WTC11 (cell line): ENCODE data around the gene GATA1.

Experiments
- TF ChIP-seq, protein P1 (sequence below): sonication (generic); formaldehyde crosslinking; conservative IDR thresholded peaks from 2 replicates; pipeline ENCODE4 v1.8.1; 2022; ENCODE audit warnings: mild to moderate bottlenecking, missing genetic modification reagents
- TF ChIP-seq, protein P2 (sequence below): fragments of 200-600 bp; IDR thresholded peaks from 2 replicates; pipeline ENCODE4 v1.8.0; 2022; ENCODE audit warnings: antibody characterized with exemption
- TF ChIP-seq, protein P3 (sequence below): sonication (generic); formaldehyde crosslinking; IDR thresholded peaks from 2 replicates; pipeline ENCODE4 v1.8.1; 2022; ENCODE audit warnings: low read depth, missing genetic modification reagents, borderline replicate concordance
- TF ChIP-seq, protein P4 (sequence below): sonication (generic); formaldehyde crosslinking; IDR thresholded peaks from 2 replicates; pipeline ENCODE4 v1.8.1; 2022; ENCODE audit warnings: missing genetic modification reagents, borderline replicate concordance

DNA sequence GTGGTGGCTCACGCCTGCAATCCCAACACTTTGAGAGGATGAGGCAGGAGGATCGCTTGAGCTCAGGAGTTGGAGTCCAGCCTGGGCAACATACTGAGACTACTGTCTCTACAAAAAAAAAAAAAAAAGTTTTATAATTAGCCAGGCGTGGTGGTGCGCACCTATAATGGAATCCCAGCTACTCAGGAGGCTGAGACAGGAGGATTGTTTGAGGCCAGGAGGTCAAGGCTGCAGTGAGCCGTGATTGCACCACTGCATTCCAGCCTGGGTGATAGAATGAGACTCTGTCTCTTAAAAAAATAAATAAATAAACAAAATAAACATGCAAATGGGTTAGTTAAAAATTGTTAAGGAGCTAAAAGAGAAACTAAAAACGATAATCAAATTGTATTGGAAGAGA lies 17.2 kb upstream of the GATA1 start:
- TF ChIP-seq, protein P1, sequence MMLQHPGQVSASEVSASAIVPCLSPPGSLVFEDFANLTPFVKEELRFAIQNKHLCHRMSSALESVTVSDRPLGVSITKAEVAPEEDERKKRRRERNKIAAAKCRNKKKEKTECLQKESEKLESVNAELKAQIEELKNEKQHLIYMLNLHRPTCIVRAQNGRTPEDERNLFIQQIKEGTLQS (CRISPR knock-in tag): no peak
- TF ChIP-seq, protein P2, sequence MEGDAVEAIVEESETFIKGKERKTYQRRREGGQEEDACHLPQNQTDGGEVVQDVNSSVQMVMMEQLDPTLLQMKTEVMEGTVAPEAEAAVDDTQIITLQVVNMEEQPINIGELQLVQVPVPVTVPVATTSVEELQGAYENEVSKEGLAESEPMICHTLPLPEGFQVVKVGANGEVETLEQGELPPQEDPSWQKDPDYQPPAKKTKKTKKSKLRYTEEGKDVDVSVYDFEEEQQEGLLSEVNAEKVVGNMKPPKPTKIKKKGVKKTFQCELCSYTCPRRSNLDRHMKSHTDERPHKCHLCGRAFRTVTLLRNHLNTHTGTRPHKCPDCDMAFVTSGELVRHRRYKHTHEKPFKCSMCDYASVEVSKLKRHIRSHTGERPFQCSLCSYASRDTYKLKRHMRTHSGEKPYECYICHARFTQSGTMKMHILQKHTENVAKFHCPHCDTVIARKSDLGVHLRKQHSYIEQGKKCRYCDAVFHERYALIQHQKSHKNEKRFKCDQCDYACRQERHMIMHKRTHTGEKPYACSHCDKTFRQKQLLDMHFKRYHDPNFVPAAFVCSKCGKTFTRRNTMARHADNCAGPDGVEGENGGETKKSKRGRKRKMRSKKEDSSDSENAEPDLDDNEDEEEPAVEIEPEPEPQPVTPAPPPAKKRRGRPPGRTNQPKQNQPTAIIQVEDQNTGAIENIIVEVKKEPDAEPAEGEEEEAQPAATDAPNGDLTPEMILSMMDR: no peak
- TF ChIP-seq, protein P3, sequence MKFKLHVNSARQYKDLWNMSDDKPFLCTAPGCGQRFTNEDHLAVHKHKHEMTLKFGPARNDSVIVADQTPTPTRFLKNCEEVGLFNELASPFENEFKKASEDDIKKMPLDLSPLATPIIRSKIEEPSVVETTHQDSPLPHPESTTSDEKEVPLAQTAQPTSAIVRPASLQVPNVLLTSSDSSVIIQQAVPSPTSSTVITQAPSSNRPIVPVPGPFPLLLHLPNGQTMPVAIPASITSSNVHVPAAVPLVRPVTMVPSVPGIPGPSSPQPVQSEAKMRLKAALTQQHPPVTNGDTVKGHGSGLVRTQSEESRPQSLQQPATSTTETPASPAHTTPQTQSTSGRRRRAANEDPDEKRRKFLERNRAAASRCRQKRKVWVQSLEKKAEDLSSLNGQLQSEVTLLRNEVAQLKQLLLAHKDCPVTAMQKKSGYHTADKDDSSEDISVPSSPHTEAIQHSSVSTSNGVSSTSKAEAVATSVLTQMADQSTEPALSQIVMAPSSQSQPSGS (CRISPR knock-in tag): no peak
- TF ChIP-seq, protein P4, sequence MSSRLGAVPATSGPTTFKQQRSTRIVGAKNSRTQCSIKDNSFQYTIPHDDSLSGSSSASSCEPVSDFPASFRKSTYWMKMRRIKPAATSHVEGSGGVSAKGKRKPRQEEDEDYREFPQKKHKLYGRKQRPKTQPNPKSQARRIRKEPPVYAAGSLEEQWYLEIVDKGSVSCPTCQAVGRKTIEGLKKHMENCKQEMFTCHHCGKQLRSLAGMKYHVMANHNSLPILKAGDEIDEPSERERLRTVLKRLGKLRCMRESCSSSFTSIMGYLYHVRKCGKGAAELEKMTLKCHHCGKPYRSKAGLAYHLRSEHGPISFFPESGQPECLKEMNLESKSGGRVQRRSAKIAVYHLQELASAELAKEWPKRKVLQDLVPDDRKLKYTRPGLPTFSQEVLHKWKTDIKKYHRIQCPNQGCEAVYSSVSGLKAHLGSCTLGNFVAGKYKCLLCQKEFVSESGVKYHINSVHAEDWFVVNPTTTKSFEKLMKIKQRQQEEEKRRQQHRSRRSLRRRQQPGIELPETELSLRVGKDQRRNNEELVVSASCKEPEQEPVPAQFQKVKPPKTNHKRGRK (CRISPR knock-in tag): no peak
